IMR-90 (cell line): ENCODE data around the gene NMT1. TPM values are rescaled to one million over a fixed set of nuclear protein-coding genes. Genes with fewer than 3 reads are reported as not detected.

Experiments
- ATAC-seq: fragments of 200-7000 bp; cut with Tn5 transposase; 2 replicates; pipeline ENCODE4 v1.9.1; 2020; ENCODE audit warnings: low read depth, mild to moderate bottlenecking, moderate library complexity
- BruUV-seq: library from RNA; stranded (reverse); fragments of 400-500 nt; replicated peaks from 2 replicates; lab custom pipeline; 2021; lab: Mats Ljungman, UMichigan
- CTCF ChIA-PET: fragments of 300-600 bp; formaldehyde crosslinking; extraction: SDS; loops from one replicate; lab custom pipeline; 2021; ENCODE audit warnings: antibody characterized with exemption; lab: Yijun Ruan, JAX
- POLR2A ChIA-PET: fragments of 300-600 bp; sonication (Branson Sonifier 250); formaldehyde crosslinking; loops from one replicate; lab custom pipeline; 2022; ENCODE audit warnings: antibody characterized with exemption; ENCODE audit not compliant: unreplicated experiment; lab: Charles Lee
- DNase-seq: peaks from one replicate; pipeline ENCODE4 v3.0.0; 2013
- H2AFZ ChIP-seq: replicated peaks from 2 replicates; pipeline ENCODE3; 2013; ENCODE audit warnings: low read length, mild to moderate bottlenecking; ENCODE audit not compliant: poor library complexity
- H2AK5ac ChIP-seq: 2 replicates; pipeline ENCODE4 v1.6.1; 2013; ENCODE audit warnings: low read depth, low read length, inconsistent platforms
- H2AK9ac ChIP-seq: replicated peaks from 2 replicates; pipeline ENCODE3; 2013; ENCODE audit warnings: mild to moderate bottlenecking, low read depth, low read length, moderate library complexity; ENCODE audit not compliant: poor library complexity
- H2BK120ac ChIP-seq: 2 replicates; pipeline ENCODE4 v1.6.1; 2013; ENCODE audit warnings: low read depth, low read length, inconsistent platforms
- H2BK15ac ChIP-seq: 3 replicates; pipeline ENCODE4 v1.6.1; 2013; ENCODE audit warnings: low read depth, low read length, inconsistent platforms
- H2BK20ac ChIP-seq: 2 replicates; pipeline ENCODE4 v1.6.1; 2013; ENCODE audit warnings: low read depth, mild to moderate bottlenecking, inconsistent platforms, low read length, moderate library complexity
- H2BK5ac ChIP-seq: 2 replicates; pipeline ENCODE4 v1.6.1; 2013; ENCODE audit warnings: mild to moderate bottlenecking, low read depth, low read length, inconsistent platforms; ENCODE audit not compliant: poor library complexity, severe bottlenecking
- H3K14ac ChIP-seq: replicated peaks from 2 replicates; pipeline ENCODE4 v1.6.1; 2013; ENCODE audit warnings: low read depth, low read length, inconsistent platforms
- H3K18ac ChIP-seq: 2 replicates; pipeline ENCODE4 v1.6.1; 2013; ENCODE audit warnings: low read depth, low read length, control low read depth
- H3K23ac ChIP-seq: 2 replicates; pipeline ENCODE4 v1.6.1; 2013; ENCODE audit warnings: low read depth, low read length, inconsistent platforms
- H3K27ac ChIP-seq: 2 replicates; pipeline ENCODE4 v1.5.1; 2013; ENCODE audit warnings: mild to moderate bottlenecking, control low read depth, low read length; ENCODE audit not compliant: insufficient read depth
- H3K27me3 ChIP-seq: 2 replicates; pipeline ENCODE4 v1.6.1; 2013; ENCODE audit warnings: low read length; ENCODE audit not compliant: control insufficient read depth, insufficient read depth
- H3K36me3 ChIP-seq: 2 replicates; pipeline ENCODE4 v1.6.1; 2013; ENCODE audit warnings: low read length, mixed read lengths; ENCODE audit not compliant: control insufficient read depth, insufficient read depth
- H3K4ac ChIP-seq: 2 replicates; pipeline ENCODE4 v1.6.1; 2013; ENCODE audit warnings: low read depth, low read length, inconsistent platforms
- H3K4me1 ChIP-seq: 2 replicates; pipeline ENCODE4 v1.6.1; 2013; ENCODE audit warnings: low read length, mixed read lengths; ENCODE audit not compliant: control insufficient read depth, insufficient read depth
- H3K4me2 ChIP-seq: 2 replicates; pipeline ENCODE4 v1.6.1; 2013; ENCODE audit warnings: low read depth, mild to moderate bottlenecking, control low read depth, low read length, moderate library complexity
- H3K4me3 ChIP-seq: 2 replicates; pipeline ENCODE4 v1.5.1; 2013; ENCODE audit warnings: low read depth, mild to moderate bottlenecking, control low read depth, low read length, moderate library complexity; ENCODE audit not compliant: insufficient read depth
- H3K56ac ChIP-seq: 2 replicates; pipeline ENCODE4 v1.6.1; 2013; ENCODE audit warnings: low read length, inconsistent platforms; ENCODE audit not compliant: insufficient read depth; ENCODE audit errors: extremely low read depth
- H3K79me1 ChIP-seq, 2 experiments: 2 replicates each; pipeline ENCODE4 v1.6.1; 2013; ENCODE audit warnings: low read length in 2 of 2, inconsistent platforms in 1 of 2, low read depth in 1 of 2
- H3K9ac ChIP-seq: 2 replicates; pipeline ENCODE4 v1.6.1; 2013; ENCODE audit warnings: low read depth, low read length, control low read depth
- H3K9me1 ChIP-seq: 2 replicates; pipeline ENCODE4 v1.6.1; 2013; ENCODE audit warnings: low read length, inconsistent platforms; ENCODE audit not compliant: insufficient read depth
- H3K9me3 ChIP-seq: 2 replicates; pipeline ENCODE4 v1.6.1; 2013; ENCODE audit warnings: low read length; ENCODE audit not compliant: control insufficient read depth, insufficient read depth
- H4K20me1 ChIP-seq: 2 replicates; pipeline ENCODE4 v1.6.1; 2013; ENCODE audit warnings: low read length, inconsistent platforms; ENCODE audit not compliant: insufficient read depth
- H4K5ac ChIP-seq: 2 replicates; pipeline ENCODE4 v1.6.1; 2013; ENCODE audit warnings: mild to moderate bottlenecking, low read depth, low read length, control low read depth
- H4K8ac ChIP-seq, 2 experiments: 2 replicates each; pipeline ENCODE4 v1.6.1; 2013; ENCODE audit warnings: low read depth in 2 of 2, low read length in 2 of 2, control low read depth in 1 of 2, inconsistent platforms in 1 of 2
- H4K91ac ChIP-seq: 2 replicates; pipeline ENCODE4 v1.6.1; 2013; ENCODE audit warnings: low read depth, low read length, inconsistent platforms; ENCODE audit not compliant: insufficient read depth
- BHLHE40 ChIP-seq: fragments of 150-350 bp; IDR thresholded peaks from 2 replicates; pipeline ENCODE4 v1.6.1; 2016; ENCODE audit warnings: mild to moderate bottlenecking, low read depth, low read length
- CEBPB ChIP-seq: IDR thresholded peaks from 2 replicates; pipeline ENCODE4 v1.6.1; 2012; ENCODE audit warnings: low read depth, low read length, improper control_type of control experiment
- CHD1 ChIP-seq: IDR thresholded peaks from 2 replicates; pipeline ENCODE4 v1.6.1; 2012; ENCODE audit warnings: low read depth, low read length, improper control_type of control experiment
- CTCF ChIP-seq: conservative IDR thresholded peaks from 2 replicates; pipeline ENCODE4 v1.5.1; 2012; ENCODE audit warnings: mild to moderate bottlenecking, low read depth, low read length, improper control_type of control experiment
- FOS ChIP-seq: fragments of 150-350 bp; IDR thresholded peaks from 2 replicates; pipeline ENCODE4 v1.6.1; 2016; ENCODE audit warnings: low read depth, low read length
- MAFK ChIP-seq: IDR thresholded peaks from 2 replicates; pipeline ENCODE4 v1.6.1; 2012; ENCODE audit warnings: low read depth, low read length, improper control_type of control experiment
- MAZ ChIP-seq: IDR thresholded peaks from 2 replicates; pipeline ENCODE4 v1.6.1; 2012; ENCODE audit warnings: low read depth, mild to moderate bottlenecking, low read length, improper control_type of control experiment, moderate library complexity, borderline replicate concordance
- MXI1 ChIP-seq: IDR thresholded peaks from 2 replicates; pipeline ENCODE4 v1.6.1; 2012; ENCODE audit warnings: low read depth, mild to moderate bottlenecking, low read length, moderate library complexity, borderline replicate concordance
- NFE2L2 ChIP-seq: fragments of 150-350 bp; IDR thresholded peaks from 2 replicates; pipeline ENCODE4 v1.6.1; 2016; ENCODE audit warnings: low read depth, mild to moderate bottlenecking, low read length
- POLR2A ChIP-seq: IDR thresholded peaks from 2 replicates; pipeline ENCODE4 v1.6.1; 2012; ENCODE audit warnings: mild to moderate bottlenecking, low read depth, low read length
- RAD21 ChIP-seq: IDR thresholded peaks from 2 replicates; pipeline ENCODE4 v1.6.1; 2012; ENCODE audit warnings: low read length, improper control_type of control experiment
- RCOR1 ChIP-seq: IDR thresholded peaks from 2 replicates; pipeline ENCODE4 v1.6.1; 2012; ENCODE audit warnings: mild to moderate bottlenecking, low read length, improper control_type of control experiment; ENCODE audit not compliant: insufficient replicate concordance
- RFX5 ChIP-seq: IDR thresholded peaks from 2 replicates; pipeline ENCODE4 v1.8.0; 2012; ENCODE audit warnings: low read depth, mild to moderate bottlenecking, low read length, moderate library complexity
- SMC3 ChIP-seq: fragments of 150-350 bp; IDR thresholded peaks from 2 replicates; pipeline ENCODE4 v1.6.1; 2016; ENCODE audit warnings: low read depth, mild to moderate bottlenecking, antibody characterized with exemption, low read length, moderate library complexity
- WGBS, 2 experiments: methylation state at CpG; one replicate each; pipeline versions ENCODE4 v1.1.5 to v1.1.7; 2013; ENCODE audit warnings: missing lambda C conversion rate in 2 of 2; ENCODE audit not compliant: insufficient read length in 1 of 2; ENCODE audit errors: extremely low coverage in 2 of 2; 5-methylcytosine and 5-hydroxymethylcytosine counted together
- dilution Hi-C: fragments of 300-500 bp; cut with HindIII; formaldehyde crosslinking; loops from one replicate; pipeline ENCODE4 v1.14.3; 2018; ENCODE audit warnings: low sequenced_read_pairs; ENCODE audit not compliant: unreplicated experiment
- in situ Hi-C: fragments of 300-500 bp; cut with MboI; formaldehyde crosslinking; loops from 3 replicates; pipeline ENCODE4 v1.14.3; 2019; ENCODE audit warnings: low sequenced_read_pairs, inconsistent platforms, mixed read lengths
- intact Hi-C: fragments of 100-400 bp; cut with micrococcal nuclease; formaldehyde crosslinking; loops from 2 replicates; pipeline ENCODE4 v1.10.0; 2022
- polyA plus RNA-seq, 3 experiments: library from polyadenylated mRNA; depleted of rRNA; stranded (reverse); fragments of >200 nt; gene quantifications; 2 replicates each; pipeline ENCODE4 v1.2.3, GENCODE V29; 2012; ENCODE audit warnings: low replicate concordance in 1 of 3
- total RNA-seq: library from RNA; depleted of rRNA; stranded (reverse); fragments of >200 nt; gene quantifications from 2 replicates; pipeline ENCODE4 v1.2.3, GENCODE V29; 2012
- TF ChIP-seq, protein P1 (sequence below): fragments of 150-350 bp; IDR thresholded peaks from 2 replicates; pipeline ENCODE4 v1.6.1; 2016; ENCODE audit warnings: low read depth, mild to moderate bottlenecking, low read length, moderate library complexity, borderline replicate concordance
- TF ChIP-seq, protein P2 (sequence below): fragments of 150-350 bp; IDR thresholded peaks from 2 replicates; pipeline ENCODE4 v1.6.1; 2017; ENCODE audit warnings: mild to moderate bottlenecking, antibody characterized with exemption, low read length, low read depth

Gene NMT1
- total and polyA plus RNA-seq, 2 of the 4 experiments (the other 2 are of a cell fraction): 38.0 to 60.6 TPM

GRCh38 chr17:45011767-45012166, 49.4 kb upstream of the NMT1 start:
- Histone ChIP-seq H2BK5ac (no peak overlapping the region), H3K9me1 (no peaks in the 10 kb centered on the region; the same call in 1 of the 2 replicates), H3K18ac (no peak overlapping the region), H4K91ac (no peak overlapping the region), H3K4me3 (no peak overlapping the region), H4K5ac (no peak overlapping the region), H3K36me3 (no peaks in the 10 kb centered on the region), H2AK5ac (no peak overlapping the region), H4K20me1 (no peaks in the 10 kb centered on the region), H3K27me3 (peaks cover 7% of the 10 kb centered on the region; the same call in 1 of the 2 replicates), H3K23ac (no peak overlapping the region), H3K27ac (no peak overlapping the region), H3K4me2 (no peak overlapping the region), H3K4ac (no peak overlapping the region), H2BK20ac (no peak overlapping the region), H3K56ac (no peak overlapping the region), H3K14ac (no peak overlapping the region), H2AFZ (no peak overlapping the region), H3K9ac (no peak overlapping the region), H3K9me3 (no peaks in the 10 kb centered on the region), H2BK120ac (no peak overlapping the region), H2AK9ac (no peak overlapping the region), H3K79me1 (no peaks in the 10 kb centered on the region), H2BK15ac (no peak overlapping the region), H3K4me1 (peaks cover 8% of the 10 kb centered on the region; the same call in 1 of the 2 replicates), H4K8ac (no peak overlapping the region)
- no TSS peak for BruUV-seq
- dilution Hi-C loops: no loop called here
- TF ChIP-seq RAD21 (no peak), RFX5 (no peak), CEBPB (no peak), CHD1 (no peak), MAFK (no peak), BHLHE40 (no peak), MAZ (no peak), CTCF (no peak), SMC3 (no peak), NFE2L2 (no peak), POLR2A (no peak), RCOR1 (no peak), MXI1 (no peak), FOS (no peak)
- TF ChIP-seq, protein P1, sequence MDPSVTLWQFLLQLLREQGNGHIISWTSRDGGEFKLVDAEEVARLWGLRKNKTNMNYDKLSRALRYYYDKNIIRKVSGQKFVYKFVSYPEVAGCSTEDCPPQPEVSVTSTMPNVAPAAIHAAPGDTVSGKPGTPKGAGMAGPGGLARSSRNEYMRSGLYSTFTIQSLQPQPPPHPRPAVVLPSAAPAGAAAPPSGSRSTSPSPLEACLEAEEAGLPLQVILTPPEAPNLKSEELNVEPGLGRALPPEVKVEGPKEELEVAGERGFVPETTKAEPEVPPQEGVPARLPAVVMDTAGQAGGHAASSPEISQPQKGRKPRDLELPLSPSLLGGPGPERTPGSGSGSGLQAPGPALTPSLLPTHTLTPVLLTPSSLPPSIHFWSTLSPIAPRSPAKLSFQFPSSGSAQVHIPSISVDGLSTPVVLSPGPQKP: no peak
- TF ChIP-seq, protein P2, sequence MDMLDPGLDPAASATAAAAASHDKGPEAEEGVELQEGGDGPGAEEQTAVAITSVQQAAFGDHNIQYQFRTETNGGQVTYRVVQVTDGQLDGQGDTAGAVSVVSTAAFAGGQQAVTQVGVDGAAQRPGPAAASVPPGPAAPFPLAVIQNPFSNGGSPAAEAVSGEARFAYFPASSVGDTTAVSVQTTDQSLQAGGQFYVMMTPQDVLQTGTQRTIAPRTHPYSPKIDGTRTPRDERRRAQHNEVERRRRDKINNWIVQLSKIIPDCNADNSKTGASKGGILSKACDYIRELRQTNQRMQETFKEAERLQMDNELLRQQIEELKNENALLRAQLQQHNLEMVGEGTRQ: no peak
- DNase-seq (no peak), ATAC-seq (no peak)
- ChIA-PET POLR2A (no interaction called here), CTCF (no interaction called here)
- intact Hi-C loops: no loop called here
- in situ Hi-C loops: loop anchor here (5.0 kb wide), 1 partner anchor 99 kb away; no protein-coding TSS in a partner anchor
- no CpG with 5 or more reads among the region's 1 CpG for WGBS, 2 experiments
